ENCODE data around the gene ARSB. TPM values are rescaled to one million over a fixed set of nuclear protein-coding genes. Genes with fewer than 3 reads are reported as not detected.
"Not testable (repeated sequence)": the region's sequence is repeated elsewhere in the genome, so short reads cannot be mapped to it uniquely, and the experiment has no call there.

The ARSB gene
- total RNA-seq, 4 donors from 2014 or later: 4.2 to 10.7 (median 7.3) TPM

DNA sequence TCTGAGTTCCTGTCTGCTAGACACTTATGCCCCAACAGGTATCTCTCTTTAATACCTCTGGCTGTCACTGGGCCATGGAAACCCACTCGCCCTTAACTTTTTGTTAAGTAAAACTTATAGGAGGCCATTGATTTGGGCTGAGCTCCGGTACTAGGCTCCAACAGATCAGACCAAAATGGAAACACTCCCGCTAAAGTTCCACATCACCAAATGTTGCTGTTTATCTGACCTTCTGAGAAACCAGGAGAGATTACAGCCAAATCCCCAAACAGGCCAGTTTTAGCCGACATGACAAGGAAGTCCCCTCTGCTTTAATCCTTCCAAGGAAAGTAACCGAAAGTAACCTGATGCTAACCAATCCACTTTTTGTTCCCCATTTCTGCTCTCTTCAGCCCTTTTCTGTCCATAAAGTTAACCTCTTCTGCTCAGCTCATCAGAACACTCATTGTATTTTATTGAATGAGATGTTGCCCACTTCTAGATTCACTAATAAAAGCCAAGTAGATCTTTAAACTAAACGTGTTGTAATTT lies 221.4 kb downstream of the ARSB start:
- TF ChIP-seq POLR2A (IDR thresholded peaks at IDR 0.05): no peak
- TF ChIP-seq CTCF (IDR thresholded peaks at IDR 0.05): no peak
- no peak for DNase-seq
- no peaks in the 10 kb centered on the region for H3K9me3 ChIP-seq
- H3K27me3 ChIP-seq: no peaks in the 10 kb centered on the region
- no peaks in the 10 kb centered on the region for H3K36me3 ChIP-seq
- no peak overlapping the region for H3K4me3 ChIP-seq
- no peak overlapping the region for H3K27ac ChIP-seq
- H3K4me1 ChIP-seq: no peaks in the 10 kb centered on the region

DNA sequence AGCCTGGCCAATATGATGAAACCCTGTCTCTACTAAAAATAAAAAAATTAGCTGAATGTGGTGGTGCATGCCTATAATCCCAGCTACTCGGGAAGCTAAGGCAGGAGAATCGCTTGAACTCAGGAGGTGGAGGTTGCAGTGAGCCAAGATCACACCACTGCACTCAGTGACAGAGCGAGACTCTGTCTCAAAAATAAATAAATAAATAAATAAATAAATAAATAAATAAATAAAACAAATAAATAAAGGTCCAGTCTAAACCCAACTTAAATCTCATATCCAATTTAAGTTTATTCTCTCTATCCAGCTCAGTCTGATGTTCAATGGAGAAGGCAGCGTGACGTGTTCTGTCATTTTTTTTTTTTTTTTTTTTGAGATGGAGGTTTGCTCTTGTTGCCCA lies 222.4 kb downstream of the ARSB start:
- not testable (repeated sequence) for H3K27ac ChIP-seq, H3K4me1 ChIP-seq, H3K4me3 ChIP-seq, H3K36me3 ChIP-seq, H3K27me3 ChIP-seq, DNase-seq, H3K9me3 ChIP-seq

- peaks cover 0 to 5% (median 2%) of the 10 kb centered on the region in 4 donors for H3K4me1 ChIP-seq
- H3K36me3 ChIP-seq: no peaks in the 10 kb centered on the region
- no peak overlapping the region for H3K4me3 ChIP-seq
- TF ChIP-seq CTCF (IDR thresholded peaks at IDR 0.05) (no peak), POLR2A (IDR thresholded peaks at IDR 0.05) (no peak)
- H3K9me3 ChIP-seq: no peaks in the 10 kb centered on the region
- no peak for DNase-seq
- H3K27me3 ChIP-seq: no peaks in the 10 kb centered on the region
- H3K27ac ChIP-seq: no peak overlapping the region
Measured at GRCh38 chr5:78761840-78762239, 223.3 kb downstream of the ARSB start.

DNA sequence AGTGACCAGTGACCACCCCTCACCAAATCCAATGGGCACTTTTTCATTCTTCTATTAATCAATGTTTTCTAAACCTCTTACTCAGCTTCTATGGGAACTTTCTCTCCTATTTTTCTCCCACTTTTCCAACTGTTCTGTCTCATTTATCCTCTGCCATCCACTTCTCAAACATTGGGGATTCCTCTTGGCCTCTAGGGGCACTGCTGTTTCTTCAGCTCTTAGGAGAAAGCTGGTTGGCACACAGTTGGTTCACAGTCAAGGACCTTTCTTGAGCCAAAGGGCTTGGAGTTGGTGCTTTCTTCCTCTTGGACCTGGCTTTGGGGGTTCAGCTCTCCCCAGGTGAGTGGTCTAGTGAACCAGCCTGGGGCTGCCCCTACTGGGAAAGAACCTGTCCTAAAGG lies 224.3 kb downstream of the ARSB start:
- Histone ChIP-seq H3K9me3 (no peaks in the 10 kb centered on the region), H3K4me3 (no peak overlapping the region), H3K27ac (peak overlapping the region in 1 of 4 donors; percentile 51), H3K36me3 (no peaks in the 10 kb centered on the region), H3K4me1 (peaks cover 0 to 5% (median 2%) of the 10 kb centered on the region in 4 donors), H3K27me3 (no peaks in the 10 kb centered on the region)
- DNase-seq: no peak
- TF ChIP-seq POLR2A (IDR thresholded peaks at IDR 0.05): no peak
- TF ChIP-seq CTCF (IDR thresholded peaks at IDR 0.05): peak in 2 of 6 experiments; percentile 12 to 23

DNA sequence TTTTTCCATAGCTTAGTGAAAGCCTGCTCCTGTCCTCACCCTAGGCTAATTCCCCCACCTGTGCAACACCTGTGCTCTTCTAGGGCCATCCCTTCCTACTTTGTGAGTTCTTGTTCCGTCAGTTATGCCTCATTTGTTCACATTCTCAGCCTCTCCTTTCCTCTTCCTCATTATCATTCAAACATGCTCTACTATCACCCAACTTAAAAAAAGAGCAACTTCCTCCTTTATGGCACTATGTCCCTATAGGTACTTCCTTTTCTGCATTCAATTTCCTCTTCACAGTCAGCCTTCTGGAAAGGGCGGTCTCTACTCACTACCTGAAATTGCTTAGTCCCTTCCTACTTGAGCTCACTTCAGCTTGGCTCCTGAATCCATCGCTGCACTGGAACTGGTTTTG lies 224.7 kb downstream of the ARSB start:
- Histone ChIP-seq H3K4me3 (no peak overlapping the region), H3K36me3 (no peaks in the 10 kb centered on the region), H3K27ac (peak overlapping the region in 1 of 4 donors; percentile 51), H3K27me3 (no peaks in the 10 kb centered on the region), H3K4me1 (peaks cover 0 to 5% (median 2%) of the 10 kb centered on the region in 4 donors), H3K9me3 (no peaks in the 10 kb centered on the region)
- DNase-seq: no peak
- TF ChIP-seq CTCF (IDR thresholded peaks at IDR 0.05): no peak
- no peak for TF ChIP-seq POLR2A (IDR thresholded peaks at IDR 0.05)

DNA sequence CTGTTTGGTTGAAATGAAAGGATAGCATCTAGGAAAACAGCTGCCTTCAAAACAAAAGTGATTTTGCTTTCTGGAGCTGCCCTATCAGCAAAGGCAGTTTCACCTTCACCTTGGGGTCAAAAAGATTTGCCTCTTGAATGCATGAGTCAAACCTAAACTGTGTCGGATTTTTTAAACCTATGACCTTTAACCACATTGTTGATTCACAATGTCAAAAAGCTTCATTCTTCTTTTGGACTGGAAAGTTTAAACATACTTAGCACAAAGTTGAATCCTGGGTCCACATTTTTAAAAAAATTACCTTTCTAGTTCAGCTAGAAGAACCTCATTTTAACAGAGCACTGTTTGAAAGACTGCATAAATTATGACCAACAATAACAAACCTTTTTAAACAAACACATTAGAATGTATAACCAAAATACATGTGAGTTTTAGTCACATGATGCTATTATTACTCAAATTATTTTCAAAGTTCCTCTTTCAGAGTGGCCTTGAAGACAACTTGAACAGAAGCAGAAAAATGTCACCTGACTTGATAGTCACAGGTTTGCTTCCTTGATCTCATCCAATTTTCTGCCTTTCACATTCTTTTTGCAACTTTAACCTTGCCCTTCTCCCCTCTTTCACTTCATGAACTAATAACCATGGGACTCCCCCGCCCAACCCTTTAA lies 226.8 kb downstream of the ARSB start:
- DNase-seq: no peak
- Histone ChIP-seq H3K36me3 (no peaks in the 10 kb centered on the region), H3K27ac (peak overlapping the region in 2 of 4 donors; percentile 25 to 64), H3K9me3 (no peaks in the 10 kb centered on the region), H3K27me3 (no peaks in the 10 kb centered on the region), H3K4me3 (no peak overlapping the region), H3K4me1 (peaks cover 0 to 5% (median 2%) of the 10 kb centered on the region in 4 donors)
- no peak for TF ChIP-seq POLR2A (IDR thresholded peaks at IDR 0.05)
- TF ChIP-seq CTCF (IDR thresholded peaks at IDR 0.05): no peak
